Glutamatergic neuron (in vitro differentiated cells): ENCODE data around the gene ATG14. TPM values are rescaled to one million over a fixed set of nuclear protein-coding genes. Genes with fewer than 3 reads are reported as not detected.

Source experiments
- DNase-seq: peaks from one replicate; pipeline ENCODE4 v3.0.0; 2022
- H3K27ac Mint-ChIP-seq: one replicate; pipeline ENCODE4 v1.8.0; 2020; ENCODE audit warnings: mild to moderate bottlenecking, mixed read lengths, inconsistent platforms; ENCODE audit not compliant: unreplicated experiment
- H3K27me3 Mint-ChIP-seq: one replicate; pipeline ENCODE4 v1.8.0; 2020; ENCODE audit warnings: mild to moderate bottlenecking, moderate library complexity, mixed read lengths, inconsistent platforms; ENCODE audit not compliant: unreplicated experiment
- H3K36me3 Mint-ChIP-seq: one replicate; pipeline ENCODE4 v1.8.0; 2020; ENCODE audit warnings: mild to moderate bottlenecking, mixed read lengths, inconsistent platforms; ENCODE audit not compliant: unreplicated experiment
- H3K4me1 Mint-ChIP-seq: one replicate; pipeline ENCODE4 v1.8.0; 2020; ENCODE audit warnings: mild to moderate bottlenecking, low read depth, mixed read lengths, inconsistent platforms; ENCODE audit not compliant: unreplicated experiment
- H3K4me3 Mint-ChIP-seq: one replicate; pipeline ENCODE4 v1.8.0; 2020; ENCODE audit warnings: mild to moderate bottlenecking, mixed read lengths, inconsistent platforms; ENCODE audit not compliant: unreplicated experiment
- H3K9me3 Mint-ChIP-seq: one replicate; pipeline ENCODE4 v1.8.0; 2020; ENCODE audit warnings: mild to moderate bottlenecking, moderate library complexity, mixed read lengths, inconsistent platforms; ENCODE audit not compliant: unreplicated experiment
- total RNA-seq: library from RNA; stranded (reverse); fragmentation: NEBNext Ultra II Directional; extraction: Animal tissue kit (Norgen Biotek cat#: 25700); gene quantifications from one replicate; pipeline ENCODE4 v1.2.1, GENCODE V29; 2021; ENCODE audit not compliant: unreplicated experiment
- TF ChIP-seq, protein P1 (sequence below): fragments of 200-600 bp; sonication (generic); IDR thresholded peaks from one replicate; pipeline ENCODE4 v1.5.0; 2021; ENCODE audit not compliant: partially characterized antibody, unreplicated experiment

Gene ATG14
- total RNA-seq, 1 donor from 2014 or later: 13.5 TPM

- Mint-ChIP-seq H3K9me3 (peaks cover 1% of the 10 kb centered on the region), H3K4me3 (no peak overlapping the region)
Measured at GRCh38 chr14:55434805-55435174, 23.2 kb upstream of the ATG14 start.

DNA sequence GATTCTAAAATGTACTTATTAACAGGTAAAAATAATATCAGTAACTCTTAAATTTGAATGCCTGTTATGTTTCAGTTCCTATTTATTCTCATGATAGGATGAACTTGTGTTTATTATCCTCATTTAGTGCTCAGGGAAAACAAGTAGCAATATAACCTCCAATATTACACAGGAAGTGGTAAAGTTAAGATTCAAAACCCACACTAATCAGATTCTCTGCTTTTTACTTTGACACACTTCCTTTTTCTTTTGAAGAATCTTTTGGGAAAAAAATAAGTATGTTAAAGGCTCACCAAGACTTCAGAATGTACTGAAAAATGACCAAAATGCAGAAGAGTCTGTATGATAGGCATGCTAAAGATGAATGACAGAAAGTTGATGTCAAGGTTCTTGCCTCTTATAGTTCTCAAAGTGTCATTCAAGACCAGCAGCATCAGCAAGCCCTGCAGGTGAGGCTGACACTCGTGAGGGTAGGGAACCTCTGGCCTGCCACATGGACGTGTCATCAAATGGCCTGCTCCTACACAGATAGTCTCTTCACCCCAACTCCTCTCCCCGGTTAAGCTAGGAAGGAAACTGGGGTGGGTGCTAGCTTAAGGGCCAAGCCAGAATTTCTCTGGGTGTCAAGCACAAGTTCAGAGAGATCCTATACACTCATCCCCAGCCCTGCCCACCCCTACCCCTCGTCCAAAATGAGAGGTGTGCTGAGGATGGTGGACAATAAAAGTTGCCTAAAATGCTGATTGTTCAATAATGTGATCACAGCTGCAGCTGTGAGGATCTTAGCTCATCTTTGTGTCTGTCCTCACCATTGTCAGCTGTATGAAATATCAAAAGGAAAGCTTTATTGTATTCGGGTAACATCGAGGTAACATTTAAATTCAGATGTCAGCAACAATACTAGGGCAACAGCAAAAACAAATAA is 22.5 kb upstream of the ATG14 start:
- Mint-ChIP-seq H3K27me3 (no peaks in the 10 kb centered on the region), H3K27ac (no peak overlapping the region), H3K9me3 (peaks cover 1% of the 10 kb centered on the region), H3K4me1 (no peaks in the 10 kb centered on the region), H3K4me3 (no peak overlapping the region), H3K36me3 (no peaks in the 10 kb centered on the region)
- no peak for DNase-seq
- TF ChIP-seq, protein P1, sequence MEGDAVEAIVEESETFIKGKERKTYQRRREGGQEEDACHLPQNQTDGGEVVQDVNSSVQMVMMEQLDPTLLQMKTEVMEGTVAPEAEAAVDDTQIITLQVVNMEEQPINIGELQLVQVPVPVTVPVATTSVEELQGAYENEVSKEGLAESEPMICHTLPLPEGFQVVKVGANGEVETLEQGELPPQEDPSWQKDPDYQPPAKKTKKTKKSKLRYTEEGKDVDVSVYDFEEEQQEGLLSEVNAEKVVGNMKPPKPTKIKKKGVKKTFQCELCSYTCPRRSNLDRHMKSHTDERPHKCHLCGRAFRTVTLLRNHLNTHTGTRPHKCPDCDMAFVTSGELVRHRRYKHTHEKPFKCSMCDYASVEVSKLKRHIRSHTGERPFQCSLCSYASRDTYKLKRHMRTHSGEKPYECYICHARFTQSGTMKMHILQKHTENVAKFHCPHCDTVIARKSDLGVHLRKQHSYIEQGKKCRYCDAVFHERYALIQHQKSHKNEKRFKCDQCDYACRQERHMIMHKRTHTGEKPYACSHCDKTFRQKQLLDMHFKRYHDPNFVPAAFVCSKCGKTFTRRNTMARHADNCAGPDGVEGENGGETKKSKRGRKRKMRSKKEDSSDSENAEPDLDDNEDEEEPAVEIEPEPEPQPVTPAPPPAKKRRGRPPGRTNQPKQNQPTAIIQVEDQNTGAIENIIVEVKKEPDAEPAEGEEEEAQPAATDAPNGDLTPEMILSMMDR: no peak

More at GRCh38 chr14:55434805-55435174, 23.2 kb upstream of the ATG14 start:
- H3K27me3 Mint-ChIP-seq: no peaks in the 10 kb centered on the region
- no peaks in the 10 kb centered on the region for H3K4me1 Mint-ChIP-seq
- no peak for DNase-seq
- TF ChIP-seq, protein P1: no peak
- H3K36me3 Mint-ChIP-seq: no peaks in the 10 kb centered on the region
- no peak overlapping the region for H3K27ac Mint-ChIP-seq

DNA sequence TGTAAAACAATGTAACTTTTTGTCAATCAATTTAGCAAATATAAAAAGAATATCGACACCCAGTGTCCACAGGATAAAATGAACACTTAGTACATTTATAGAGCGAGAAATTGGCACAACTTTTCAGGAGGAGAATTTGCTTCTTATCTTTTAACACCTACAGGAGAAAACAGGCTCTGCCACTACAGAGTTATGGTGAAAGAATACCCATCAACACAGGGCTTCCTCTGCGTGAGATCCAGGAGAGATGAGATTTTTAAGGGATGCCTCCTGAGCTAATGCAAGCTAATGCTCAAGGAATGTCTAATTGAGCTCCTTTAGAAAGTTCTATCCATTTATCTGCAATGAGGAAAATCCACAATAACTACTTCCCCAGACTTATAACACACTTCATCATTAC is 21.0 kb upstream of the ATG14 start:
- DNase-seq: no peak
- H3K27me3 Mint-ChIP-seq: no peaks in the 10 kb centered on the region
- TF ChIP-seq, protein P1: no peak
- H3K9me3 Mint-ChIP-seq: no peaks in the 10 kb centered on the region
- no peak overlapping the region for H3K27ac Mint-ChIP-seq
- H3K4me3 Mint-ChIP-seq: no peak overlapping the region
- no peaks in the 10 kb centered on the region for H3K36me3 Mint-ChIP-seq
- H3K4me1 Mint-ChIP-seq: no peaks in the 10 kb centered on the region

GRCh38 chr14:55430024-55430690 is 18.5 kb upstream of the ATG14 start:
- Mint-ChIP-seq H3K36me3 (no peaks in the 10 kb centered on the region), H3K27me3 (no peaks in the 10 kb centered on the region), H3K4me3 (no peak overlapping the region), H3K27ac (no peak overlapping the region), H3K9me3 (no peaks in the 10 kb centered on the region), H3K4me1 (no peaks in the 10 kb centered on the region)
- no peak for DNase-seq
- TF ChIP-seq, protein P1: peak; percentile 30

GRCh38 chr14:55427439-55427838 is 15.8 kb upstream of the ATG14 start:
- Mint-ChIP-seq H3K36me3 (no peaks in the 10 kb centered on the region), H3K9me3 (no peaks in the 10 kb centered on the region), H3K27ac (no peak overlapping the region), H3K4me1 (no peaks in the 10 kb centered on the region), H3K4me3 (no peak overlapping the region), H3K27me3 (no peaks in the 10 kb centered on the region)
- no peak for DNase-seq
- TF ChIP-seq, protein P1: no peak
